ENCODE measurements around the gene TCF7L1.

TCF7L1 gene

DNA sequence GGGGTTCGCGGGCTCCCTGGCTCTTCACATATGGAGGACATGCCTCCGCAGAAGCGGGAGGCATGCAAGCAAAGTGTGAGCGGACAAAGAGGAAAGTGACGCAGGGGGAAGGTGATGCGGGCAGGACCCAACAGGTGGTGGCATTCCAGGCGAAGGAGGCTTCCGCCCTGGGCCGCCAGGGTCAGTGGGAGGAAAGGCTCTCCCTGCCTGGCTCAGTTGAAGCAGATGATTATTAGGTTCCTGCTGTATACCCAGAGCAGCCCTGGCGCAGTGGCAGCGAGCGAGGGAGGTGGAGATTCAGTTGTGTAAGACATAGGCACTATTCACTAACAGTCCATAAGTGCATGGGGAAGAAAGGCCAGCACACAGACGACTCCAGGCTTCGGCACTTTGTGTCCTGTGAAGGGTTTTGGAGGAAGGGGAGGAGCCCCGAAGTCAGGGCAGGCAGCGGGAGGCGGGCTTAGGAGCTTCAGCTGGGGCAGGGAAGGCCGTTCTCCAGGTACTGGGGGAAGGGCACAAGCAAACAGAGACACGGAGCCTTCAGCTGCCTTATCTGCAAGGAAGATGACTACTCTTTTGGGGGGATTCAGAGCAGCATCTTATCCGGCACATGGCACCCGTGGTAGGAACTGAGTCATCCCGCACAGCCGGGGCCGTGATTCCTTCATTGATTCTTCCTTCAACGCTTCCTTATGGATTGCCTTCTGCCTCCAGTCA, 104.8 kb downstream of the TCF7L1 start:
- no peak overlapping the region for H3K4me3 Mint-ChIP-seq
- H3K9me3 Mint-ChIP-seq, result no peaks in the 10 kb centered on the region
- DNase-seq (ENCODE audit: low spot score in 2 of 2), result no peak
- no peaks in the 10 kb centered on the region for H3K4me1 Mint-ChIP-seq
- H3K36me3 Mint-ChIP-seq, result no peaks in the 10 kb centered on the region
- no peak overlapping the region for H3K27ac Mint-ChIP-seq
- ATAC-seq, result no peak

DNA sequence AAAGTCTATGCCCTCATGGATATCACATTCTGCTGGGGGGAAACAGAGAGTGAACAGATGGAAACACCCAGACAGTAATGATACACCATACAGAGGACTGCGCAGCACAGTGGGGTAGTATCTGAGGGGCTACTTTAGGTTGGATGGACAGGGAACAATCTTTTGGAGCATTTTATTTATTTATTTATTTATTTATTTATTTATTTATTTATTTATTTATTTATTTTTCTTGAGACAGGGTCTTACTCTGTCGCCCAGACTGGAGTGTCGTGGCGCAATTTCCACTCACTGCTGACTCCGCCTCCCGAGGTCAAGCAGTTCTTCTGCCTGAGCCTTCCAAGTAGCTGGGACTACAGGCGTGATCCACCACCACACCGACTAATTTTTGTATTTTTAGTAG, 105.4 kb downstream of the TCF7L1 start:
- no peaks in the 10 kb centered on the region for H3K36me3 Mint-ChIP-seq
- no peak for ATAC-seq
- no peaks in the 10 kb centered on the region for H3K9me3 Mint-ChIP-seq
- no peaks in the 10 kb centered on the region for H3K4me1 Mint-ChIP-seq
- DNase-seq (ENCODE audit: low spot score in 2 of 2), result no peak
- H3K27ac Mint-ChIP-seq, result no peak overlapping the region
- H3K4me3 Mint-ChIP-seq, result no peak overlapping the region

DNA sequence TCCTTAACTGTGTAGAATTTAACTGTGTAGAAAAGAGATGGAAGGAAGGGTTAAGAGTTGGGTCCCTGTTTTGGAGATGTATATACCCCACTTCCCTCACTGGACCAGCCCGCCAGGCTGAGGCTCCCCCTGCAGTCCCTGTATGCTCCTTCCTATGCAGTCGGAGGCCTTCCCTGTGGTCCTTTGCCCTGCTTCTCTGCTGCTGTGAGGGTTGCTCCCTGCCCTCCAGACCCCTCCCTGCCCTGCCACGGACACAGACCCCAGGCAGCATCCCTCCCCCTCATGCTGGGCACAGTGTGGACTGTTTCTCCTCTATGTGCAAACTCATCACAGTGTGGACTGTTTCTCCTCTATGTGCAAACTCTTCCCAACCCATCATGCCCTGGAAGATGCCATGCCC, 105.9 kb downstream of the TCF7L1 start:
- H3K9me3 Mint-ChIP-seq, result no peaks in the 10 kb centered on the region
- no peak for DNase-seq (ENCODE audit: low spot score in 2 of 2)
- no peak overlapping the region for H3K27ac Mint-ChIP-seq
- no peak overlapping the region for H3K4me3 Mint-ChIP-seq
- no peaks in the 10 kb centered on the region for H3K36me3 Mint-ChIP-seq
- H3K4me1 Mint-ChIP-seq, result no peaks in the 10 kb centered on the region
- ATAC-seq, result no peak

DNA sequence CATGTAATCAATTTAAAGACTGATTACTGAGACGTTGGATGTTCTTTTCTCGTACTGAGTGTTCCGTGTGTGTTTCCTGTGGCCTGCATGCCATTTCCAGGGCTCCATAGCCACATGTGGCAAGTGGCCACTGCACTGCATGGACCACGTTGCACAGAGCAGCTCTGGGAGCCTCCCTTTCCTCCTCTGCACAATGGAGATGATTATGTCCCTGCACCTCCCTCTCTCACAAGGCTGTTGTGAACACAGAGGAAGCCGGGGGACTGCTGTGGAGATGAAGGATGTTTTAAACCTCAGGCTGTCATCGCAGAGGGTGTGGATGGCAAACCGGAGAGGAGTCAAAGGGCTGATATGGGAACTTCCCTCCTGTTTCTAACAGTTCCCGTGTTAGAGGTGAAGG, 106.9 kb downstream of the TCF7L1 start:
- Mint-ChIP-seq H3K36me3 (no peaks in the 10 kb centered on the region), H3K4me3 (no peak overlapping the region), H3K27ac (no peak overlapping the region), H3K4me1 (no peaks in the 10 kb centered on the region), H3K9me3 (no peaks in the 10 kb centered on the region)
- DNase-seq (ENCODE audit: low spot score in 2 of 2), result no peak
- no peak for ATAC-seq

DNA sequence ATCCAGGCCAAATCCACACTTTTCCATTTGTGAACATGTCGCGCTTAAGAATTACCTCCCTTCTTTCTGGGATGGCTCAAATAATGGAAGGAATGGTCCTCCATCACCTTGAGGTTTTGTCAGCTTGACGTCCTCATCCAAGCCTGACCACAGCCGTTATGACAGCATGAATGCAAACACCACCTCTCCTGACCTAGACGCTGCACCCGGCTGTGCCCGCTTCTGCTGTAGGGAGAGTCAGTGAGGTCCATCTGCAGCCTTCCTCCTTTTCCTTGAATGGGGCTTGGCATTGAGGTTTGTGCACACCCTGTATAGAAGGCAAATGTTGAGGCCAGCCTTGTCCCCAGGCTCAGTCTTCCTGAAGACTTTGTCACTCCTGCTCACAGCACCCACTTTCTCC, 109.1 kb downstream of the TCF7L1 start:
- Mint-ChIP-seq H3K4me1 (no peaks in the 10 kb centered on the region), H3K36me3 (no peaks in the 10 kb centered on the region), H3K9me3 (no peaks in the 10 kb centered on the region)

DNA sequence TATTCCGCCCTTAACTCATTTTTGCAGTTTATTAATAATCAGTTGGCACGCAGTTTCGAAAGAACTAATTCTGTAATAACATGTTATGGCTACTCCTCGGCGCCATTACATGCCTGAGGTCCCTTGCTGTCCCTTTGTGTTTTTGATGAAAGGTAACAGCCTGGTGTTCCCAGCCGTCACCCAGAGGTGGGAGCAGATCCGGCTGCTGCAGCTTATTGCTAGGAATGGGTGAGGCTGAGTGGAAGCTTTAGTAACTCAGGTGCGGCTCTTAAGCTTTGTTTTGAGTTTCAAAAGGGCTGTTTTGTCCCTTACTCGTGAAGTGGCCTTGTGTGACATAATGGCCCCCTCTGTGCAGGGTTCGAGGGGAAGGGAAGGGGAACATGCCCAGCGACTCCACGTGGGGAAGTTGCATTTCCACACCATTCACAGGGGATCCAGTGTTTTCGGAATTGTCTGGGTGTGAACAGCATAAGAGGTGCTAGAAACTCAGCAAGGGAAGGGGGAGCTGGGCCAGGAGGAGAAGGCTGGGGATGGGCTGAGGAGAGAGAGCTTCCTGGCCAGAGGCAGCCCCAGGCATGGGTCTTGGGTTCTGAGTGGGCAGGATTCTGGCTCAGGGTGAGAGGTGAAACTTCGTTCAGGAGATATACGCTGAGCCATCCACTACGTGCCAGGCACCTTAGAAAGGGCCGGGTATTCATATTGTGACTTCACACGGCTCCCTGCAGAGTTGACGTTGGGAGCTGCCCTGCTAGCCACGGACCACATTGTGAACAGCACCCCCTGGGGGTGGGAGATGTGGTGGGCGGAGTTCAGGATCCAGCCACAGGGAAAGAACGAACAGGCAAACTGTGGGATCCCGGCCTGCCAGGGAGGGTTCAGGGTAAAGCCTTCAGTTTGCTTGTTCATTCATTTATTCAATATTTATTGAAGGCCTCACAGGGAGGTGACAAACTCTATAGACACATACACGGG, 110.2 kb downstream of the TCF7L1 start:
- no peaks in the 10 kb centered on the region for H3K9me3 Mint-ChIP-seq
- no peak for DNase-seq (ENCODE audit: low spot score in 2 of 2)
- H3K4me3 Mint-ChIP-seq, result no peak overlapping the region
- no peaks in the 10 kb centered on the region for H3K36me3 Mint-ChIP-seq
- H3K27ac Mint-ChIP-seq, result no peak overlapping the region
- ATAC-seq, result peak; percentile 57
- H3K4me1 Mint-ChIP-seq, result no peaks in the 10 kb centered on the region

More for the DNA sequence above, 109.1 kb downstream of the TCF7L1 start:
- ATAC-seq (no peak), DNase-seq (ENCODE audit: low spot score in 2 of 2) (no peak)
- H3K4me3 Mint-ChIP-seq, result no peak overlapping the region
- H3K27ac Mint-ChIP-seq, result no peak overlapping the region

DNA sequence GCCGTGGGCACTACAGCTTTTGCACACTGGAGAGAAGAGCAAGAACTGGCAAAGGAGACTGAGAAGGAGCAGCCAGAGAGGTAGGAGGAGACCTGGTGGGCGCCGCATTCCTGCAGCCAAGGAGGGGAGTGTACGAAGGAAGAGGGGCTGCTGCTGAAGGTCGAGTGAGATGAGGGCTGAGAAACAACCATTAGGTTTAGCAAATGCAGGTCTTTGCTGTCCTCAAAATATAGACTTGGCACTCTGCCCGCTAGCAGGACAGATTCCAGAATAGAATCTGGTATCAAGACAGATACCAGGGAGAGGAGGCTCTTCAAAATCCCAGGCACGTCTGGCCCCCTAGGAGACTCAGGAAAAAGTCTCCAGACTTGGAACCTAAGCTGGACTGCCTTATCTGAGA, 111.6 kb downstream of the TCF7L1 start:
- no peak overlapping the region for H3K4me3 Mint-ChIP-seq
- ATAC-seq (no peak), DNase-seq (ENCODE audit: low spot score in 2 of 2) (no peak)
- H3K27ac Mint-ChIP-seq, result no peak overlapping the region
- H3K36me3 Mint-ChIP-seq, result no peaks in the 10 kb centered on the region
- H3K4me1 Mint-ChIP-seq, result no peaks in the 10 kb centered on the region
- no peaks in the 10 kb centered on the region for H3K9me3 Mint-ChIP-seq

DNA sequence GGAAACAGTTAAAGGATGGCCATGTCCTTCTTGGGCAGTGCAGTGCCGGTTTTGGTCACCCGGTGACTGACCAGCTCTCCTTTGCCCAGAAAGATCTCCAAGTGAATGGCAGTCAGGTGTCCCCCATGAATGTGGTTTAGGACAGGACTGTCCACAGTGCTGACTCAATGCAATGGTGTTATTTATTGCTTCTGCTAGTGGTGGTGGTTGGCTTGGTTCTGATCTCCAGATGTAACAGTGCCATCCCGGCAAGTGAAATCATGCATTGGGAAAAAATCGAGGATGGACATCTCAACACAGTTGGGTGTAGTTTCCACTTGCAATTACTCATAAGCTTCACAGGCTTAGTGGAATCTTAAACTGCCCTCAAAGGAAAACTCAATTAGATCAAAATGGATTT, 112.7 kb downstream of the TCF7L1 start:
- DNase-seq (ENCODE audit: low spot score in 2 of 2) (no peak), ATAC-seq (no peak)
- Mint-ChIP-seq H3K9me3 (no peaks in the 10 kb centered on the region), H3K36me3 (no peaks in the 10 kb centered on the region), H3K4me3 (no peak overlapping the region), H3K4me1 (no peaks in the 10 kb centered on the region), H3K27ac (no peak overlapping the region)

DNA sequence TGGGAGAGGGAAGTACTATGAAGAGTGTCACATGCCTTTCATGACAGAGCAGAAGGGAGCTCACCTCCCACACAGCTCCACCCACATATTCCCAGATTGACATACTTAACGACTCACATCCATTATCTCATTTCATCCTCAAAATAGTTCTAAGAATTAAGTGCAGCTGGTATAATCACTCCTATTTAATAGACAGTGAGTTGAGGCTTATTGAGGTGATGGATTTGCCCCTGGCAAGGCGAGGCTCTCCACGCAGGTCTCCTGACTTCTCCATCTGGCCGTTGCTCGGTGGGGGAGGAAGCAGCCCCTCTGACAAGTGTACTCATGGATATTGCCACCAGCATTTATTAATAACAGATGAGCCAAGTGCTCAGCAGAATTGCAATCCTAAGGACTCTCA, 113.2 kb downstream of the TCF7L1 start:
- ATAC-seq (peak; percentile 51), DNase-seq (ENCODE audit: low spot score in 2 of 2) (no peak)
- no peaks in the 10 kb centered on the region for H3K36me3 Mint-ChIP-seq
- no peak overlapping the region for H3K27ac Mint-ChIP-seq
- H3K9me3 Mint-ChIP-seq, result no peaks in the 10 kb centered on the region
- no peak overlapping the region for H3K4me3 Mint-ChIP-seq
- H3K4me1 Mint-ChIP-seq, result no peaks in the 10 kb centered on the region

DNA sequence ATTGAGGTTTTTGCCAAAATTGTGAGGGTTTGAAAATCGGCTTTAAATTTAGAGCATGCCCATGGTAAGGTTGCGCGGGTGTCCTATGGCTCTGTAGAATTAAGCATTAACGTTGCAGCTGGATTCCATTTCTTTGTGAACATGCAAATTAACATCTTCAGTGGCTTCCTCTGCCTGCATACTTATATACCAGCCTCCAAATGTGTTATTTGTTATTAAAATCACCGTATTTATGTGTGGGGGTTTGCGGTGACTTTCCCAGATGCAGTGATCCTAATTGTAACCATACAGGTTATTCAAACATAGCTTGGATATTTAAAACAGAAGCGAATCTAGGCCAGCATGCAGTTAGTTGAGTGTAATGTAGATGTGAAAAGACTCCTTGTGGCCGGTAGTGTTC, 114.4 kb downstream of the TCF7L1 start:
- H3K9me3 Mint-ChIP-seq, result no peaks in the 10 kb centered on the region
- H3K27ac Mint-ChIP-seq, result no peak overlapping the region
- DNase-seq (ENCODE audit: low spot score in 2 of 2) (no peak), ATAC-seq (no peak)
- no peaks in the 10 kb centered on the region for H3K36me3 Mint-ChIP-seq
- no peaks in the 10 kb centered on the region for H3K4me1 Mint-ChIP-seq
- no peak overlapping the region for H3K4me3 Mint-ChIP-seq

DNA sequence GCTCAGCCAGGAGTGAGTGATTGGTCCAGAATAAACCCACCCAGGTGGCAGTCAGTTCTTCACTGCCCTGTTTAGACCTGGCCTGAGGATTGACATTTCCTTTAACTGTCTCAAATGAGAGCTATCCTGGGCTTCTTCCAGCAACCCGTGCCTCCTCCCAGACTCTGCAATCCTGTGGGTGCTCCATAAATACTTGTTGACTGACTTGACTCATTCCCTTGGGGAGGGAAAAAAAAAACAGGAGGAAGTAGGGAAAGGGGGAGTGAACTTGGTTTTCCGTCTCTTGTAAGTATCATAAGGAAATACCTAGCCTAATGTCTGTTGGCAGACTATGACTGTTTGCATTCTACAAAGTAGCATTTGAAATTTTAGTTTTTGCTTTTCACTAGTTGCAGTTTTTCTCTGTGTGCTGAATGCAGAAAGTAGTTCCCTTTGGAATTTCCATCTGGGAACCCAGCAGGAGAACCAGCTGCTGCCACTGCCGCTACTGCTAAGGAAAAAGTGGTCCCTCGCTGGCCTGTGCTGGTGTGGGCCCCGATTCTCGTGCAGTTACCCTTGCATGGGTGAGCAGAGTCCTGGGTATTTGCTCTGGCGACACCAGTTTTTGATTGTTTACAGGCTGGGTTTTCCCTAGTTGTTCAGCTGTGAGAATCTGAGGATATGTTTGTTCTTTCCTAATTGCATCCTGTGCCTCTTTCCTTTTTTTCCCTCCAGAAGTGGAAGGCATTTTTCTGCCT, 115.7 kb downstream of the TCF7L1 start:
- H3K4me3 Mint-ChIP-seq, result no peak overlapping the region
- DNase-seq (ENCODE audit: low spot score in 2 of 2), result no peak
- H3K36me3 Mint-ChIP-seq, result no peaks in the 10 kb centered on the region
- no peak for ATAC-seq
- no peaks in the 10 kb centered on the region for H3K9me3 Mint-ChIP-seq
- H3K4me1 Mint-ChIP-seq, result no peaks in the 10 kb centered on the region
- no peak overlapping the region for H3K27ac Mint-ChIP-seq

DNA sequence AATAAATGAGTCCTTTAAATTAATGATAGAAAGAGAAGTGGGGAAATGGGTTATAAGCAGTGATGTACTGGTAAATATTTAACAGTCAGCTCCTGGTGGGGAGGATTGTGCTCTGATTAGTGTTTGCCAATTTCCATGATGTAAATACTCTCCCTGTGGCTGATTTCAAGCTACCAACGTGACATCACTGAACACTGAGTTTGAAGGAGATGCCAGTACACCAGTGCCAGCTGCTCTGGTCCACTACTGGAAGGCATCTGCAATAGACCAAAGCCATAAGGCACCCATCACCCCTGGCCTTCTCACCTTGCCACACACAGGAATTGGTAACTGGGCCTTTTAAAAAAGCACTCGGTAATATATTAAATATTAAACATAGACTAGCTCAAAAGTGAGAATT, 116.9 kb downstream of the TCF7L1 start:
- ATAC-seq, result no peak
- H3K4me1 Mint-ChIP-seq, result no peaks in the 10 kb centered on the region
- no peaks in the 10 kb centered on the region for H3K9me3 Mint-ChIP-seq
- H3K4me3 Mint-ChIP-seq, result no peak overlapping the region
- no peak for DNase-seq (ENCODE audit: low spot score in 2 of 2)
- no peaks in the 10 kb centered on the region for H3K36me3 Mint-ChIP-seq
- H3K27ac Mint-ChIP-seq, result no peak overlapping the region

DNA sequence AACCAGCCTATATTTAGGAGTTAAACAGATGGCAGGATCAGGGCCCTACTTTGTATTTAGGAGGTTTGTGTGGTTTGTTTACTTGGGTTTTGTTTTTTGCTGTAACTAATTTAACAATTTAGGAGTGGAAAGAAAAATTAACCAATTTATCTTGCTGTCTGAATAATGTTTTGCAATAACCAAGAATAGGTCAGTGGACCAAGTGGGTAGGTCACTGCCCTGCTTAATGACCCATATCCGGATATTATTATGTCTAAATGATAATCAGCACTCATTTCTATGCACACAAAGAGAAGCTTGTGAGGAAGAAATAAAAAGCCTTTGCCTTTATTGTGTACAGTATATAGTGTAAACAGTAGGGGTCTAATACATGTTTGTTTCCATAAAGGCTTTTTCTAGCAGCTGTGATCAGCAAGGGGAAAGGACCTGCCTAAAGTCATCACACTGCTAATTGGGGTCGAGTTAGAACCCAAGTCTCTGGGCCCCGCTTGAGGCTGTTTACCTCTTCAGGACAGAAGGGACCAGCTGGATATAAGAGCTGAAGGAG, 118.0 kb downstream of the TCF7L1 start:
- no peak for DNase-seq (ENCODE audit: low spot score in 2 of 2)
- no peak overlapping the region for H3K4me3 Mint-ChIP-seq
- no peaks in the 10 kb centered on the region for H3K36me3 Mint-ChIP-seq
- no peaks in the 10 kb centered on the region for H3K9me3 Mint-ChIP-seq
- no peak for ATAC-seq
- no peaks in the 10 kb centered on the region for H3K4me1 Mint-ChIP-seq
- H3K27ac Mint-ChIP-seq, result no peak overlapping the region

DNA sequence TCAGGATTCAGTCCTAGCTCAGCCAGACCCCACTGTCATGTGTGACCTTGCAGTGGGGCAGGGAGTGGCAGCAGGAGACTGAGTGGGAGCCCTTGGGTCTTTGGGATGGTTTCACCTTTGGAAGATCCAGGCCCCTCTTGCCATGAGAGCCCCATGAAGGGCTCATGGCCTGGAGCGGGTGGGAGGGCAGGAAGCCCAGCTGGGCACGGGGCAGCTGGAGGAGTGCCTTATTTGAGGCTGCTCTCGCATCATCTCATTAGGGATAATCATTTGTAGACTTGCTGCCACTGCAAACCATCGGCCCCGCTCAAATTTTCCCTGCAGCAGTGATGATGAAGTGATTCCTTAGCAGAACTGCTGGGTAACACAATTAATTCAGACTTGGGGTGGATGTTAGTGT, 120.7 kb downstream of the TCF7L1 start:
- Mint-ChIP-seq H3K27ac (no peak overlapping the region), H3K36me3 (no peaks in the 10 kb centered on the region), H3K4me1 (no peaks in the 10 kb centered on the region), H3K4me3 (no peak overlapping the region), H3K9me3 (no peaks in the 10 kb centered on the region)
- no peak for ATAC-seq
- no peak for DNase-seq (ENCODE audit: low spot score in 2 of 2)

DNA sequence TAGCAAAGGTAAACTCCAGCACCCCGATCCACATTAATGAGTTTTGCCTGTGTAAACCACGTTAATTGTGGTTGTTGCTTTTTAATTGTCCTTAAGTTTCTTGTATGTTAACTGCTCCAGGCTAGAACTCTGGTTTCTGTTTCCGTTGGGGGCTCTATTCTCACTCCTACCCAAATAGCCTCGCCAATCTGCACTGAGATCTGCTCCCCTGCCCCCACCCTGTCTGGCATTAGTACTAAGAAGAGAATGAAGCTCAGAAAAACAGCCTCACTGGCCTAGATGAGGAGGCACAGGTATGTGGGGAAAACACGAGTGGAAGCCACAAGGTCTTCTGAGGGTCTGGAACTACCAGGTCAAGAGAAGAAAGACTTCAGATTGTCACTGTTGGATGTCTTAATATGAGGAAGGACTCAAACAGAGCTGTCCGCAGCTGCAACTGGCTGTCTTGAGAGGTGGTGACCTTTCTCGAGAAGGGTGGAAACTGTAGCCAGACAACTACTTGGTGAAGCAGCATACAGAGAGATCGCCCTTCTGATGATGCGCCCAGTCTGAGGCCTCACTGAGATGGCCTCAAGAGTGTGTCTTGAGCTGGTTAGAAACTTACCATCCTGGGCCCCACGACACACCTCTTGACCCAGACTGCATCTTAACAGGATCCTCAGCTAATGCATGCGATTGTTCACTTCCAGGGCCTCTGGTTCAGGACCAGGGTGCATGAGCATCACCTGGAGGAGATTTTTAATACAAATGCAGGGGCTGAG, 121.5 kb downstream of the TCF7L1 start:
- H3K36me3 Mint-ChIP-seq, result no peaks in the 10 kb centered on the region
- H3K27ac Mint-ChIP-seq, result no peak overlapping the region
- ATAC-seq (no peak), DNase-seq (ENCODE audit: low spot score in 2 of 2) (no peak)
- no peaks in the 10 kb centered on the region for H3K9me3 Mint-ChIP-seq
- no peaks in the 10 kb centered on the region for H3K4me1 Mint-ChIP-seq
- no peak overlapping the region for H3K4me3 Mint-ChIP-seq
